GM18507 (cell line): ENCODE results near the gene SLC27A1.
"Not testable (repeated sequence)": the region's sequence is repeated elsewhere in the genome, so short reads cannot be mapped to it uniquely, and the experiment has no call there.

Experiments
- DNase-seq: peaks from one replicate; pipeline ENCODE4 v3.0.0; 2011; ENCODE audit warnings: low read depth; ENCODE audit not compliant: insufficient read length; ENCODE audit errors: extremely low spot score
- FAIRE-seq: peaks from 2 replicates; lab custom pipeline; 2011; peaks lifted over from hg19 to GRCh38; lab: Jason Lieb, UNC

The SLC27A1 gene

DNA sequence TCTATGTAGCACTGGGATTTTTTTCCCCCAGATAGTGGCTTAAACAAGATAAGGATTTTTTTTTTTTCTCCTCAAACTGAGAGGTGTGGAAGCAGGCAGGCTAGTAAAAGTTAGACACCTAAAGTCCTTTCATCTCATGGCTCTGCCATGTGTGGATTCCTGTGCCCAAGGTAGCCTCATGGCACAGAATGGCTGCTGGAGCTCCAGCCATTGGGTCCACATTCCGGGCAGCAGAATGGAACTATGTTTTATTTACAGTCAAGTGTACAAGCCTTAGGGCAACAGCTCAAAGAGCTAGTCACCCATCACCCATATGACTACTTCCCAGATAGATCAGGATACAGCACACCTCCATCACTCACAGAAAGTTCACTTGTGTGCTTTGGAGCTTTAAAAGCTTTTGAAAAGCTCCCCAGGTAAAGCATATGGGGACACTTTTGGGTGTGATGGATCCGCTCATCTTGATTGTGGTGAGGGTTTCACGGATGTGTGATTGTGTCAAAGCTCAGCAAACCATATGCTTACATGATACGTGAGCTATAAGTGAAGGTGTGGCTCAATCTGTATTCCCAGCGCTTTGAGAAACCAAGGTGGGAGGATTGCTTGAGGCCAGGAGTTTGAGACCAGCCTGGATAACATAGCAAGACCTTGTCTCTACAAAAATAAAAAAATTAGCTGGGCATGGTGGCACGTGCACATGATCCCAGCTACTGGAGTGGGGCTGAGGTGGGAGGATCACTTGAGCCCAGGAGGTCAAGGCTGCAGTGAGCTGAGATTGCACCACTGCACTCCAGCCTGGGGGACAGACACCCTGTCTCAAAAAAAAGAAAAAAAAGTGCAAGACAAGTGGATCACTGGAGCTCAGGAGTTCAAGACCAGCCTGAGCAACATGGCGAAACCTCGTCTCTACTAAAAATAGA, 59.2 kb downstream of the SLC27A1 start:
- DNase-seq = no peak
- no peak for FAIRE-seq

DNA sequence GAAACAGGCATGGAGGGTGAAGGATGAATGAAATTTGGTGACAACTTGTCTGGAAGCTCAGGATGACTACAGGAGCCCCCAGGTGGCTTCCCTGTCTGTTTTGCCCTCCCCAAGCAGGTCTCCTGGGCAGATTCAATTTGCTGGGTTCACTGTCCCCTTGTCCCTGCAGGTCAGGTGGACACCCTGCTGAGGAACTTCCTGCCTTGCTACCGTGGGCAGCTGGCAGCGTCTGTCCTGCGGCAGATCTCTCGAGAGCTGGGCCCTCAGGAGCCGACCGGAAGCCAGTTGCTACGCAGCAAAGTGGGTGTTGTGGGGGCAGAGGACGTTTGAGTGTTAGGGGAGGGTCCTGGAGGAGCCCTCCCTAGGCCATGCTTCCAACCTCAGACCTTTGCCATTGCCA, 60.3 kb downstream of the SLC27A1 start:
- FAIRE-seq (no peak), DNase-seq (no peak)

GRCh38 chr19:17532116-17532515, 61.8 kb downstream of the SLC27A1 start:
- no peak for FAIRE-seq

GRCh38 chr19:17532557-17532956, 62.2 kb downstream of the SLC27A1 start:
- FAIRE-seq (no peak), DNase-seq (no peak)

More at GRCh38 chr19:17532116-17532515, 61.8 kb downstream of the SLC27A1 start:
- no peak for DNase-seq

- FAIRE-seq = no peak
Observed at GRCh38 chr19:17534767-17535166, 64.4 kb downstream of the SLC27A1 start.

DNA sequence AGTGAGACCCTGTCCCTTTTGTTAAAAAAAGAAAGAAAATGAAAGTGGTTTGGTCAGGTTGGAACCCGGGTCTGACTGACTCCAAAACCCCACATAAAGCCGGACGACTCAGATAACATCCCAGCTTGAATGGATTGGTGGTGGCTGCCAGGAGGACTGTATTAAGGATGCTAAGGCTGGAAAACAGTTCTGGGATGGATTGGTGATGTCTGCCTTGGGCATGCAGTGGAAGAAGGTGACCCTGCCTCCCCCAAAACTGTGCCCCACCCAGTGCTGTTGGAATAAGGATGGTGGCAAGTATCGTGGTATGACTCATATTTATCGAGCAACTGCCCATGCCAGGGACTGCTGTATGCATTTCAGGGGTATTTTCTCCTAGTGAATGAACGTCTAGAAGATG, 66.6 kb downstream of the SLC27A1 start:
- no peak for DNase-seq
- no peak for FAIRE-seq

More at GRCh38 chr19:17534767-17535166, 64.4 kb downstream of the SLC27A1 start:
- no peak for DNase-seq

- no peak for DNase-seq
- FAIRE-seq = peak; percentile 21
Observed at GRCh38 chr19:17538684-17539237, 68.4 kb downstream of the SLC27A1 start.

DNA sequence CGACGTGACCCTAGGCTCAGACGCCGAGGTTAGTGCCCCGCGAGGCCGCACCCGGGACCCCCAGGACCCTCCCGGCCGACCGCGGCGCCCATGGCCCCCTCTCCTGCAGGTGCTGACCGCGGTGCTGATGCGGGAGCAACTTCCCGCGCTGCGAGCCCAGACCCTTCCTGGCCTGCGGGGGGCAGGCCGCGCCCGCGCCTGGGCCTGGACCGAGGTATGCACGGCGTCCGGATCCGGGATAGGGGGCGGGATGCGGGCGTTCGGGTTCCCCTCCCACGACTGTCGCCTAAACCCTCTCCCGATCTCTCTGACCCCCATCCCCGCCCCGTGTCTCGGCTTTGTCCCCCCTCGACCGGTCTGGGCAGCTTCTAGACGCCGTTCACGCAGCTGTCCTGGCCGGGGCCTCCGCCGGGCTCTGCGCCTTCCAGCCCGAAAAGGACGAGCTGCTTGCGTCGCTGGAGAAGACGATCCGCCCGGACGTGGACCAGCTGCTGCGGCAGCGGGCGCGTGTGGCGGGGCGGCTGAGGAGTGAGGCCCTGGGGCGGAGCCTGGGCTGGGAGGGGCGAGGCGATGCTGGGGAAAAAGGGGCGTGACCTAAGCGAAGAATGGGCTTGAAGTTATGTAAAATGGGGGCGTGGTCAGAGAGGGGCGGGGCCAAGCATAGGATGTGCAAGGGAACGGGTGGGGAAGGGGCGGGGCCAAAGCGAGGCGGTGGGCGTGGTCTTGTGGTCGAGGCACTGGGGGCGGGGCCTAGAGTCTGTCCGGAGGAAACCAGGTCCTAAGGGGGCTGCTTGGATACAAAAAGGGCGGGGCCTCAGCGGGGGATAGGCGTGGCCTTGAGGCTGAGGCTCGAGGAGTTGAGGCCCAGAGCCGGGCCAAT, 69.2 kb downstream of the SLC27A1 start:
- peak; percentile 96 for FAIRE-seq

DNA sequence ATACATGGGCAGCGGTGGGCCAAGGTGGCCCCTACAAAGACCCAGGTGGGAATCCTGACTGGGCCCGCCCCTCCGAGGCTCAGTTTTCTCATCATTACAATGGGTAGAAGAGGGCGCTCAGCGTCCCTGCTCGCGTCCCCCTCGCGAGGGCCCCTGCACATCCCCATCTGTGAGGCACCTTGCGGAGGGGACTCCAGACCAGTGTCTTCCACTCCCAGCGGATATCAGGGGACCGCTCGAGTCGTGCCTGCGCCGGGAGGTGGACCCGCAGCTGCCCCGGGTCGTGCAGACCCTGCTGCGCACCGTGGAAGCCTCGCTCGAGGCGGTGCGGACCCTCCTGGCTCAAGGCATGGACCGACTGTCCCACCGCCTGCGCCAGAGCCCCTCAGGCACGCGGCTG, 69.8 kb downstream of the SLC27A1 start:
- FAIRE-seq (no peak), DNase-seq (no peak)

More for the DNA sequence above, 69.2 kb downstream of the SLC27A1 start:
- peak; percentile 94 for DNase-seq

DNA sequence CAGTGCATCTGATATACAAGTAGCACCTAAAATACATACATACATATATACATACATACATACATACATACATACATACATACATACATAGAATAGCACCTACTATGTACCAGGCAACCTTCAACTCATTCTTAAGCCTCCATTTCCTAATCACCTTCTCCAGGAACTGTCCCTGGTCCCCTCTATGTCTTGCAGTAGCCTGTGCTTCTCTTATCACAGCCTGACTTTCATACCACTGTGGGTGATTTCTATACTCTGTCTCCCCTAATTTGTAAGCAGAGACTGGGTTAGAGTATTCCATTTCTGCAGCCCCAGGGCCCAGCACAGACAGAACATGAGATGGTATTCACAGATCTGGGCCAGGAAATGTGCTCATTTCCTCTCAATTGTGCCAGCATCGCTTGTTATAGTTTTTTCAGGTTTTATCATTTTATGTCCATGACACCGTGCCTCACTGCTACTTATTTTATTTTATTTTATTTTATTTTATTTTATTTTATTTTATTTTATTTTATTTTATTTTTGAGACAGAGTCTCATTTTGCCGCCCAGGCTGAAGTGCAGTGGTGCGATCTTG, 70.9 kb downstream of the SLC27A1 start:
- DNase-seq = no peak
- no peak for FAIRE-seq

- DNase-seq = no peak
- no peak for FAIRE-seq
Observed at GRCh38 chr19:17542042-17542441, 71.7 kb downstream of the SLC27A1 start.

DNA sequence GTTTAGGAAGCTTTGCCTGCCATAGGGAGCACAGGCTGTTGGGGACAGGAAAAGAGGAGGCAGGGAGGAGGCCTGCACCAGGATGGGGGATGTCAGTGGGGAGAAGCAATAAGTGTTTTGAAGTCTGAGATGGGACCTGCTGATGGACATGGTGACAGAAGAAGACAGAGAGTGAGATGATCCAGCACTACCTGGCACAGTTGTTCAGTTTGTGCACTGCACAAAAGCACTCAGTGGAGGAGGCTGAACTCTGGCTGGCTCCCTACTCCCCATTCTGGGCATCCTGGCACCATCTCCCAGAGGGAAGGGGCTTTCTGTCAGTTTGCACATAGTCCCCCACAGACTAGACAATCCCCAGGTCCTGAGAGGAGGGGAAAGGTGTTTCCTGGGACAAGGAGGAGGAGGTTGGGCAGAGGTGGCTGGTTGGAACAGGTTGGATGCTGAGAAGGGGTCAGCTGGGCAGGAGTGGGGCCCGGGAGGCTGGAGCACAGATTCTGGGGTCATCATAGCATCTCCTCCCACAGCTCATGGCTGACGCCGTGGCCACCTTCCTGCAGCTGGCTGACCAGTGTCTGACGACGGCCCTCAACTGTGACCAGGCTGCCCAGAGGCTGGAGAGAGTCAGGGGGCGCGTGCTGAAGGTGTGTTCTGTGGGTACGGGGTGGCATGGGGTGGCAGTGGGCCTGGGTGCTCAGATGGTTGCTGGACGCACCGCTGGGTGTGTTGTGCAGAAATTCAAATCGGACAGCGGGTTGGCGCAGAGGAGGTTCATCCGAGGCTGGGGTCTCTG, 72.7 kb downstream of the SLC27A1 start:
- FAIRE-seq = no peak
- DNase-seq = no peak

DNA sequence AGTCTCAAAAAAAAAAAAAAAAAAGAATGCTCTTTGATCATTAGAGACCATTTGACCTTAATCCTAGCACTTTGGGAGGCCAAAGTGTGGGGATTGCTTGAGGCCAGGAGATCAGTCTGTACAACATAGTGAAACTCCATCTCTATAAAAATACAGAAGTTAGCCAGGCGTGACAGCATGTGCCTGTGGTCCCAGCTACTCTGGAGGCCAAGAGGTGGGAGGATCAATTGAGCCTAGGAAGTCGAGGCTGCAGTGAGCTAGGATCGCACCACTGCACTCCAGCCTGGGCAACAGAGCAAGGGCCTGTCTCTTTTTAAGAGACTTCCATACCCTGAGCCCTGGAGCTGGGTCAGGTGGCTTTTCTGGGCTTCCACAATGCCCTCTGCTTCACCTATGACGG, 73.7 kb downstream of the SLC27A1 start:
- no peak for FAIRE-seq
- no peak for DNase-seq

DNA sequence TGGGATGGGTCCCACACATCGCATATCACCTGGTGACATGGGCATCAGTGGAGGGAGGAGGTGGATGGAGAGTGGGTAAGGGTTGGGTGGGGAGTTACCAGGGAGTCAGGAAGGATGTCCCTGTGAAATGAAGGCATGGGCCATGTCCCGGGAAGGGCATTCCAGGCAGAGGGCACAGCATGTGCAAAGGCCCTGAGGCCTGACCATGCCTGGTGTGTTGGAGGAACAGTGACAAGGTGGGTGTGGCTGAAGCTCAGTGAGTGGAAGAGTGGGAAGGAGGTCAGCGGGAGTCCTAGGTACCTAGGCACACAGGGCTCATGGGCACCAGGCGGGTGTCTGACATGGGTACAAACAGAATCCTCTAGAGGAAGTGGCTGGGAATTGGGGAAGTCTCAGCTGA, 74.1 kb downstream of the SLC27A1 start:
- DNase-seq (no peak), FAIRE-seq (no peak)

GRCh38 chr19:17548145-17548544, 77.8 kb downstream of the SLC27A1 start:
- no peak for DNase-seq

DNA sequence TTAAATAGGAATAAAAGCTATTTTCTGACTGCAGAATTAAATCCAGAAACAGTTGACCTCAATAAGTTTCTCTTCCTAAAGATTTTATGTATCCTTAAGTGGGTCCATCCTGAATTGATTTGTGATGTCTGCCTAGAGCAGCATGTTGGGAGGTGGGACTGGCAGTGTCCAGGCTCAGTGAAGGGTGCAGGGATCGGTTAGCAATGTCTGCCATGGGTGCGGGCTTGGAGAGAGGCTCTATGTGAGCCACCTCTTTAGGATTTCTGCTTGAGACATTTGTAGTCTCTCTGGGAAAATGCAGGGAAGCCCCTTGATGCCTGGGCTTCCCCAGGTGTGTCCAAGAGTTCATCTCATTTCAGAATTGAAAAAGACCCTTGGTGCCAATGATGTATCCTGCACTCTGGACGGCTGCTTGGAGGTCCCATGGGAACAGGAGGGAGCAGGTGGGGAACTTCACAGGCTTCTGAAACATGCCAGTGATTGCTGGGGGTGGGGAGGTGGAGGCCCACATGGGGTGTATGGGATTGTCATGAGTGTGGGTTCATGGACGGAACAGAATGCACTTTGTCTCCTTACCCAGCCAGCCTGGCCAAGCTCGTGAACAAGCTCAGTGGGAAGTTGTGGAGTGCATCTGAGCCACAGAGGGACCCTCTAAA, 78.9 kb downstream of the SLC27A1 start:
- FAIRE-seq = no peak
- no peak for DNase-seq

More at GRCh38 chr19:17548145-17548544, 77.8 kb downstream of the SLC27A1 start:
- FAIRE-seq = no peak

GRCh38 chr19:17550076-17550667, 79.8 kb downstream of the SLC27A1 start:
- no peak for DNase-seq
- no peak for FAIRE-seq

- FAIRE-seq, DNase-seq: not testable (repeated sequence)
Observed at GRCh38 chr19:17552735-17553134, 82.4 kb downstream of the SLC27A1 start.
